Activated CD8-positive, alpha-beta memory T cell treated with anti-CD3 and anti-CD28 coated beads, Interleukin-2, amount 50 U/mL, for 1 hour (primary cell): ENCODE results near the gene EIF1B.
"Not testable (repeated sequence)": the region's sequence is repeated elsewhere in the genome, so short reads cannot be mapped to it uniquely, and the experiment has no call there.

ENCODE experiments used
- DNase-seq: peaks from one replicate; pipeline ENCODE4 v3.0.0-alpha.2; 2020; ENCODE audit errors: extremely low read depth

EIF1B gene

GRCh38 chr3:40309418-40309924, at the start of gene EIF1B:
TSS of gene EIF1B (plus strand) at chr3:40309707. CDS start at chr3:40309942, 235 bp downstream.
- peak; percentile 91 for DNase-seq

DNA sequence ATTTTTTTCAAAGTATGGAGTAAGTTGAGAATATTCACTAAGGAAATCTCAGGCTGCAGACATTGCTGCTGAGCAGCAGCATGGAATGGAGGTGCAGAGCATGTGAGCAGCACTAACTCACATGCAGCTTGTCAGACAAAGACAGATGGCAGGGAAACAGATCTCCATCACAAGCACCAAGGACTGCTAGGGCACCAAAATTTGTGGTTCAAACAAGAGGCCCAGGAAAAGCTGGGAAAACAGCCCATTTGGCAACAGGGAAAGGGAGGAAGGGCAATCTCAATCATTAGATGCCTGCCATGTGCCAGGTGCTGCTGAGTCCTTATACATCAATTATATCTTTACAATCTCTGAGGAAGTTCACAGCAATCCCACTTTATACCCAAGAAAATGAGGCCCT, 47.2 kb upstream of the EIF1B start:
- DNase-seq: no peak

DNA sequence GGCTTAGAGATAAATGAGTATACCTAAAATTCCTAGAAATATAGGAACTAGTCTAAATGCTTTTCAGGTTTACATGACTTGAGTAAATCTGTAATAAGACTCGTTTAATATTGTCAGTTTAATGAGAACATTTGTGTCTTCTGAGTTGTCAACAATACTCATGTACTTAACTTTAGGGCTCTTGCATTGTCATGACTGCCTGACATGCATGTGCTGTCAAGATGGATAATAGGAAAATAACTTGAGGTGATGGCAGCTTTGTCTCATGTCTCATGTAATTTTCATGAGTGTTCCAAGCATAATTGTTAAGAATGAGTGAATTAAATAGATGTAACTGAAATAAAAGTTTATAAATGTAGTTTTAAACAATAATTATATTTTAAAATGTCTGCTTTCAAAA, 45.1 kb upstream of the EIF1B start:
- no peak for DNase-seq

- no peak for DNase-seq
Observed at GRCh38 chr3:40265181-40265580, 44.3 kb upstream of the EIF1B start.

- no peak for DNase-seq
Observed at GRCh38 chr3:40267937-40268724, 41.4 kb upstream of the EIF1B start.

- DNase-seq: no peak
Observed at GRCh38 chr3:40268802-40269524, 40.5 kb upstream of the EIF1B start.

- no peak for DNase-seq
Observed at GRCh38 chr3:40278791-40279190, 30.7 kb upstream of the EIF1B start.

DNA sequence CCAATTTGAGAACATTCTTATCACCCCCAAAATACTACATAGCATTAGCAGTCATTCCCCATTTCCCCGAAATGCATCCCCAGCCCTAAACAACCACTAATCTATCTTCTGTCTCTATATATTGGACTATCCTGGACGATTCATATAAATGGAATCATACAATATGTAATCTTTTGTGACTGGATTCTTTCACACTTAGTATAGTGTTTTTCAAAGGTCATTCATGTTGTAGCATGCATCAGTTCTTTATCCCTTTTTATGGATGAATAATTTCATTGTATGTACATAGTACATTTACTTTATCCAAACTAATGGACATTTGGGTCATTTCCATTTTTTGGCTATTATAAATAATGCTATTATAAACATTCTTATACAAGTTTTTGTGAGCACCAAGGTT, 27.5 kb upstream of the EIF1B start:
- no peak for DNase-seq

DNA sequence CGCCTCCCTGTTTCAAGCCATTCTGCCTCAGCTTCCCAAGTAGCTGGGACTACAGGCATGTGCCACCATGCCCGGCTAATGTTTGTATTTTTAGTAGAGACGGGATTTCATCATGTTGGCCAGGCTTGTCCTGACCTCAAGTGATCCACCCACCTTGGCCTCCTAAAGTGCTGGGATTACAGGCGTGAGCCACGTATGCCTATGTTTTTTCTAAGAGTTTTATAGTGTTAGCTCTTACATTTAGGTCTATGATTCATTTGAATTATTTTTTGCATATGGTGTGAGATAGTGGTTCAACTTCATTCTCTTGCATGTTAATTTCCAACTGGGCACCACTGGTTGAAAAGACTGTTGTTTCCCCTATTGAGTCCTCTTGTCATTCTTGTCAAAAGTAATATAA, 26.4 kb upstream of the EIF1B start:
- DNase-seq: not testable (repeated sequence)

DNA sequence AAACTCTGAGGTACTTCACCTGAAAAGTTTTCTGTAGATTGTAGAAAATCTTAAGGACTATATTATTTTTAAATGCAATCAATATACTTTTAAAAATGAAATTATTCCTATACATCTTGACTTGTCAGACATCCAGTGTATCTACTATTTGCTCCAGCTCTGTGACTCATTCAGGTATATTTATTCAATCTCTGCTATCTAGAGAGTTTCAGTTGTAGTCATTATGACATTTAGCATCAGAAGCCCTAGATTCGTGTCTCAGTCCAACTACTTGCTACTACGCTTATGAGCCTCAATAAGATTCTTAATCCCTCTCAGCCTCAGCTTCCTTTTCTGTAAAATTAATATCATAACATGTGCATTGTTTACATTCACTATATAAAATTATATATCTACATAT, 22.3 kb upstream of the EIF1B start:
- DNase-seq: no peak

- no peak for DNase-seq
Observed at GRCh38 chr3:40290396-40290795, 19.1 kb upstream of the EIF1B start.

- no peak for DNase-seq
Observed at GRCh38 chr3:40291471-40291870, 18.0 kb upstream of the EIF1B start.

GRCh38 chr3:40292637-40293349, 16.7 kb upstream of the EIF1B start:
- DNase-seq: no peak

DNA sequence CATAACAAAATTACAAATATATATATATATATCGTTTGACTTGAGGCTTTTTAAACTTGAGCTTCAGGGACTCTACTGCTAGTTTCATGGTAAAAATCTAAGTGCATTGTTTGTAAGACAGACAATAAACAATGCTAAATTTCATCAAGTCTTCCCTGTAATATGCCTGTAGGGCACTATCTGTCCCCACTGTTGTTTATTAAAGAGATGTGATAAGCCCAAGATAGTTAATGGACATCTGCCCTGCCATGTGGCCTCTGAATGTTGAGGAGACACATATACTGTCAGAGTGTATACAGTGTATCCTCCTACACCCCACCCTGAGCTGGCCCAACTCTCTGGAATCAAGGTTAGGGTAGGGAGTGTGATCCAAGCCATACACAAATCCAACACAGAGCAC, 15.1 kb upstream of the EIF1B start:
- DNase-seq: no peak

- no peak for DNase-seq
Observed at GRCh38 chr3:40298075-40298474, 11.4 kb upstream of the EIF1B start.

- no peak for DNase-seq
Observed at GRCh38 chr3:40299130-40299720, 10.3 kb upstream of the EIF1B start.

DNA sequence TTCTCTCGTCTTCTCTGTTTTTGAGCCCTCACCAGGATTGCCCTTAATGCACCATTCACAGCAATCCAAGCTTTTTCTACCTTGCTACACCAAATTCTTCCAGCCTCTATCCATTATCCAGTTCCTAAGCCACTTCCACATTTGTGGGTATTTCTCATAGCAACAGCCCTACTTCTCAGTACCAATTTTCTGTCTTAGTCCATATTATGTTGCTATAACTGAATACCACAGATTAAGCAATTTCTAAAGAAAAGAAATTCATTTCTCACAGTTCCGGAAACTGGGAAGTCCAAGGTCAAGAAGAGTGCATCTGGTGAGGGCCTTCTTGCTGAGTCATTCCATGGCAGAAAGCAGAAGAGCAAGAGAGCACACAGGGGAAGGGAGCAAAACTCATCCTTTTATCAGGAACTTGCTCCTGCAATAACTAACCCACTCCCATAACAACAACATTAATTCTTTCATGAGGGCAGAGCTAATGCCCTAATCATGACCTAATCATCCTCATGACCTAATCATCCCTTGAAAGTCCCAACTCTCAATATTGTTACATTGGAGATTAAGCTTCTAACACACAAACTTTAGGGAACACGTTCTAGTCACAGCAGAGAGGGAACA, 9.7 kb upstream of the EIF1B start:
- DNase-seq: no peak

- DNase-seq: no peak
Observed at GRCh38 chr3:40302784-40303183, 6.7 kb upstream of the EIF1B start.

GRCh38 chr3:40304352-40304751, 5.2 kb upstream of the EIF1B start:
- no peak for DNase-seq

- no peak for DNase-seq
Observed at GRCh38 chr3:40306336-40306735, 3.2 kb upstream of the EIF1B start.

- DNase-seq: no peak
Observed at GRCh38 chr3:40307176-40307575, 2.3 kb upstream of the EIF1B start.
